Measurements from ENCODE around the gene ME3. TPM values are rescaled to one million over a fixed set of nuclear protein-coding genes. Genes with fewer than 3 reads are reported as not detected.

ME3 gene
- polyA plus RNA-seq, 4 donors, result 5.1 to 21.4 (median 7.3) TPM

- Histone ChIP-seq H3K9me3 (ENCODE audit: control insufficient read depth in 2 of 2, insufficient read depth in 1 of 2, low read depth in 1 of 2, low read length in 1 of 2) (no peaks in the 10 kb centered on the region), H3K27ac (ENCODE audit: low read depth in 1 of 3, low read length in 2 of 3) (no peak overlapping the region), H3K4me1 (ENCODE audit: control insufficient read depth in 3 of 3, insufficient read depth in 2 of 3, low read depth in 1 of 3, low read length in 2 of 3) (peaks cover 5 to 9% (median 5%) of the 10 kb centered on the region in 3 donors), H3K36me3 (ENCODE audit: control insufficient read depth in 3 of 3, insufficient read depth in 2 of 3, low read depth in 1 of 3, low read length in 3 of 3) (no peaks in the 10 kb centered on the region), H3K4me3 (ENCODE audit: low read depth in 1 of 3, low read length in 3 of 3) (no peak overlapping the region), H3K27me3 (ENCODE audit: control insufficient read depth in 3 of 3, insufficient read depth in 3 of 3, low read length in 3 of 3) (no peaks in the 10 kb centered on the region)
- no peak for DNase-seq
- no peak for FAIRE-seq
Measured at GRCh38 chr11:86478348-86478747, 194.1 kb downstream of the ME3 start.

- WGBS, 3 donors, result 66 to 88% (median 87%) methylated on average over 5 of the region's 5 CpGs
- H3K36me3 ChIP-seq (ENCODE audit: control insufficient read depth in 3 of 3, insufficient read depth in 2 of 3, low read depth in 1 of 3, low read length in 3 of 3), result no peaks in the 10 kb centered on the region
- peaks cover 5 to 9% (median 5%) of the 10 kb centered on the region in 3 donors for H3K4me1 ChIP-seq (ENCODE audit: control insufficient read depth in 3 of 3, insufficient read depth in 2 of 3, low read depth in 1 of 3, low read length in 2 of 3)
- FAIRE-seq (no peak), DNase-seq (no peak)
- H3K4me3 ChIP-seq (ENCODE audit: low read depth in 1 of 3, low read length in 3 of 3), result no peak overlapping the region
- H3K27me3 ChIP-seq (ENCODE audit: control insufficient read depth in 3 of 3, insufficient read depth in 3 of 3, low read length in 3 of 3), result no peaks in the 10 kb centered on the region
- H3K27ac ChIP-seq (ENCODE audit: low read depth in 1 of 3, low read length in 2 of 3), result peak overlapping the region in 1 of 3 donors; percentile 1
- no peaks in the 10 kb centered on the region for H3K9me3 ChIP-seq (ENCODE audit: control insufficient read depth in 2 of 2, insufficient read depth in 1 of 2, low read depth in 1 of 2, low read length in 1 of 2)
Measured at GRCh38 chr11:86477495-86478155, 194.8 kb downstream of the ME3 start.

DNA sequence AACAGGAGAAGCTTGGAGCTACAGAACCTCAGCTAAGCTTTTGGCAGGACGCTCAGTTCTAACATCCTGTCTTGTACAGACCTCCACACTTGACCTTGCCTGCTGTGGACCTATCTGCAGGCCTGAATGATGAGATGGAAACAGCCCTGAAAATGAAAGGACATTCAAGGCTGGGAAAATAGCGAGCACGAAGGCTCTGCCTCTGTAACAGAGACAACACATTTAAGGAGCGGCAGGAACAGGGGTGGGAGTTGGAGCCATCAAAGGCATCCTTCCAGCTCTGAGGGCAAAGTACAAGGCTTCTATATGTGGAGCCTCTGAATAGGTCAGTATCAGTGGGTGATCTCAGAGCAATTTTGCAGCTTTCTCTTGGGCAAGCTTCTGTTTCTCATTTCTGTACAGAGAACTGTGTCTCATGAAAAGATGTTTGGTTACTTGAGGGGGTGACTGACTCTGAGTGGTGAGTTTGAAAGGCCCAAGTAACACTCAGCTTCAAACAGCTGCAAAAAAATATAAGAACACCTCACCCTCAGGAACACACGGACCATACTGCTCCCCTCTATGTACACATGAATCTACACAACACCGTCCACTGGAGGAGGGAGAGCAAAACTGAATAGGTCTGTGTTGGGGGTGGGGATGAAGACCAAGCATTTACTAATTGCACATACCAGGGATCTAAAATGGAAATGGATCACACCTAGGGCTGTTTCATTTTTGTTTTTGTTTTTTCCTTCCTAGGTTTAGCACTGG is 196.1 kb downstream of the ME3 start:
- DNase-seq, result peak; percentile 53 to 67
- no peak for FAIRE-seq

DNA sequence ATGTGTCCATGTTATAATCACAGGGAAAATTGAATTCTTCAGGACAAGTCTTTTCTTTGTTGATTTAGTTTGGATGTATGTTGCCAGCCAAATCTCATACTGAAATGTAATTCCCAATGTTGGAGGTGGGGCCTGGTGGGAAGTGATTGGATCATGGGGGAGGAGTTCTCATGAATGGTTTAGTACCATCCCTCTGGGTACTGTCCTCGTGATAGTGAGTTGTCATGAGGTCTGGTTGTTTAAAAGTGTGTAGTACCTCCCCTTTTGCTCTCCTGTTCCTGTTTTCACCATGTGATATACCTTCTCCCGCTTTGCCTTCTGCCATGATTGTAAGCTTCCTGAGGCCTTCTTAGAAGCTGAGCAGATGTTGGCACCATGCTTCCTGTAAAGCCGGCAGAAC is 197.4 kb downstream of the ME3 start:
- FAIRE-seq (no peak), DNase-seq (no peak)
- H3K27ac ChIP-seq (ENCODE audit: low read depth in 1 of 3, low read length in 2 of 3), result peak overlapping the region in 1 of 3 donors; percentile 69
- no peaks in the 10 kb centered on the region for H3K9me3 ChIP-seq (ENCODE audit: control insufficient read depth in 2 of 2, insufficient read depth in 1 of 2, low read depth in 1 of 2, low read length in 1 of 2)
- no peaks in the 10 kb centered on the region for H3K27me3 ChIP-seq (ENCODE audit: control insufficient read depth in 3 of 3, insufficient read depth in 3 of 3, low read length in 3 of 3)
- 83 to 96% (median 86%) methylated on average over 3 of the region's 3 CpGs for WGBS, 3 donors
- H3K36me3 ChIP-seq (ENCODE audit: control insufficient read depth in 3 of 3, insufficient read depth in 2 of 3, low read depth in 1 of 3, low read length in 3 of 3), result no peaks in the 10 kb centered on the region
- H3K4me1 ChIP-seq (ENCODE audit: control insufficient read depth in 3 of 3, insufficient read depth in 2 of 3, low read depth in 1 of 3, low read length in 2 of 3), result peaks cover 5 to 9% (median 5%) of the 10 kb centered on the region in 3 donors
- no peak overlapping the region for H3K4me3 ChIP-seq (ENCODE audit: low read depth in 1 of 3, low read length in 3 of 3)

More for the DNA sequence above, 196.1 kb downstream of the ME3 start:
- H3K27me3 ChIP-seq (ENCODE audit: control insufficient read depth in 3 of 3, insufficient read depth in 3 of 3, low read length in 3 of 3), result no peaks in the 10 kb centered on the region
- no peaks in the 10 kb centered on the region for H3K9me3 ChIP-seq (ENCODE audit: control insufficient read depth in 2 of 2, insufficient read depth in 1 of 2, low read depth in 1 of 2, low read length in 1 of 2)
- H3K4me1 ChIP-seq (ENCODE audit: control insufficient read depth in 3 of 3, insufficient read depth in 2 of 3, low read depth in 1 of 3, low read length in 2 of 3), result peaks cover 5 to 9% (median 5%) of the 10 kb centered on the region in 3 donors
- no peak overlapping the region for H3K4me3 ChIP-seq (ENCODE audit: low read depth in 1 of 3, low read length in 3 of 3)
- H3K36me3 ChIP-seq (ENCODE audit: control insufficient read depth in 3 of 3, insufficient read depth in 2 of 3, low read depth in 1 of 3, low read length in 3 of 3), result no peaks in the 10 kb centered on the region
- 29 to 43% (median 34%) methylated on average over 6 of the region's 6 CpGs for WGBS, 3 donors
- peak overlapping the region; percentile 37 to 79 (median 56) for H3K27ac ChIP-seq (ENCODE audit: low read depth in 1 of 3, low read length in 2 of 3)

- DNase-seq (no peak), FAIRE-seq (no peak)
- Histone ChIP-seq H3K4me3 (ENCODE audit: low read depth in 1 of 3, low read length in 3 of 3) (no peak overlapping the region), H3K27ac (ENCODE audit: low read depth in 1 of 3, low read length in 2 of 3) (peak overlapping the region in 1 of 3 donors; percentile 61), H3K27me3 (ENCODE audit: control insufficient read depth in 3 of 3, insufficient read depth in 3 of 3, low read length in 3 of 3) (no peaks in the 10 kb centered on the region), H3K4me1 (ENCODE audit: control insufficient read depth in 3 of 3, insufficient read depth in 2 of 3, low read depth in 1 of 3, low read length in 2 of 3) (peaks cover 5 to 9% (median 5%) of the 10 kb centered on the region in 3 donors), H3K36me3 (ENCODE audit: control insufficient read depth in 3 of 3, insufficient read depth in 2 of 3, low read depth in 1 of 3, low read length in 3 of 3) (no peaks in the 10 kb centered on the region), H3K9me3 (ENCODE audit: control insufficient read depth in 2 of 2, insufficient read depth in 1 of 2, low read depth in 1 of 2, low read length in 1 of 2) (no peaks in the 10 kb centered on the region)
- 70 to 88% (median 81%) methylated on average over 10 of the region's 10 CpGs for WGBS, 3 donors
Measured at GRCh38 chr11:86473991-86474833, 198.2 kb downstream of the ME3 start.

GRCh38 chr11:86469491-86470388 is 202.7 kb downstream of the ME3 start:
- H3K27me3 ChIP-seq (ENCODE audit: control insufficient read depth in 3 of 3, insufficient read depth in 3 of 3, low read length in 3 of 3), result no peaks in the 10 kb centered on the region
- H3K27ac ChIP-seq (ENCODE audit: low read depth in 1 of 3, low read length in 2 of 3), result no peak overlapping the region
- no peak for FAIRE-seq
- WGBS, 3 donors, result 81 to 87% (median 83%) methylated on average over 5 of the region's 5 CpGs
- no peaks in the 10 kb centered on the region for H3K9me3 ChIP-seq (ENCODE audit: control insufficient read depth in 2 of 2, insufficient read depth in 1 of 2, low read depth in 1 of 2, low read length in 1 of 2)
- no peaks in the 10 kb centered on the region for H3K36me3 ChIP-seq (ENCODE audit: control insufficient read depth in 3 of 3, insufficient read depth in 2 of 3, low read depth in 1 of 3, low read length in 3 of 3)
- no peak for DNase-seq
- no peak overlapping the region for H3K4me3 ChIP-seq (ENCODE audit: low read depth in 1 of 3, low read length in 3 of 3)
- no peaks in the 10 kb centered on the region for H3K4me1 ChIP-seq (ENCODE audit: control insufficient read depth in 3 of 3, insufficient read depth in 2 of 3, low read depth in 1 of 3, low read length in 2 of 3)

GRCh38 chr11:86468169-86468568 is 204.2 kb downstream of the ME3 start:
- Histone ChIP-seq H3K9me3 (ENCODE audit: control insufficient read depth in 2 of 2, insufficient read depth in 1 of 2, low read depth in 1 of 2, low read length in 1 of 2) (no peaks in the 10 kb centered on the region), H3K27me3 (ENCODE audit: control insufficient read depth in 3 of 3, insufficient read depth in 3 of 3, low read length in 3 of 3) (no peaks in the 10 kb centered on the region), H3K4me1 (ENCODE audit: control insufficient read depth in 3 of 3, insufficient read depth in 2 of 3, low read depth in 1 of 3, low read length in 2 of 3) (no peaks in the 10 kb centered on the region), H3K36me3 (ENCODE audit: control insufficient read depth in 3 of 3, insufficient read depth in 2 of 3, low read depth in 1 of 3, low read length in 3 of 3) (peaks cover 0 to 3% (median 0%) of the 10 kb centered on the region in 3 donors), H3K4me3 (ENCODE audit: low read depth in 1 of 3, low read length in 3 of 3) (no peak overlapping the region), H3K27ac (ENCODE audit: low read depth in 1 of 3, low read length in 2 of 3) (no peak overlapping the region)
- DNase-seq (no peak), FAIRE-seq (no peak)
- 95 to 100% (median 98%) methylated on average over 1 of the region's 1 CpG for WGBS, 3 donors
